Epithelial cell of esophagus (primary cell): ENCODE data around the gene PRSS23.

ENCODE experiments used
- DNase-seq: peaks from one replicate; pipeline ENCODE4 v3.0.0; 2010; ENCODE audit warnings: low read depth
- H3K4me3 ChIP-seq: 2 replicates; pipeline ENCODE4 v1.5.1; 2011; ENCODE audit warnings: mild to moderate bottlenecking, low read length, control low read depth
- TF ChIP-seq, protein P1 (sequence below): IDR thresholded peaks from 2 replicates; pipeline ENCODE4 v1.5.1; 2011; ENCODE audit warnings: low read depth, mild to moderate bottlenecking, low read length, control low read depth, inconsistent platforms; ENCODE audit not compliant: insufficient read depth; ENCODE audit errors: missing control alignments

PRSS23 gene

DNA sequence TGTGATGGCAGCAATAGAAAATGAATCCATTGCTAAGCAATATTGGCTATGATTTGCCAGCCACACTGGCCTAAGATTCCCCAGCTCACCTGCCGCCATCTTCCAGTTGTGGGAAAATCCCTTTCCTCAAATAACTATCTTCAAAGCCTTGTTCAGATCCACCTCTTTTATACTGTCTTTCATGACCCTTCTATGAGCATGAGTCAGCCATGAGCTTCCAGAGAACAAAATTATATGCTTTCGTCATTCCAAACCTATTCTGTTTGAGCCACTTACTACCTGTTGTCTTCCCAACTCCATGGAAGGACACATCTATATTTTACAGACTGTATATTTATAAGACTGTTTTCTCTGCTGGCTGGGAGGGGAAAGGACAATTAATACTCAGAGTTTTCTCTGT, 25.0 kb upstream of the PRSS23 start:
- TF ChIP-seq, protein P1, sequence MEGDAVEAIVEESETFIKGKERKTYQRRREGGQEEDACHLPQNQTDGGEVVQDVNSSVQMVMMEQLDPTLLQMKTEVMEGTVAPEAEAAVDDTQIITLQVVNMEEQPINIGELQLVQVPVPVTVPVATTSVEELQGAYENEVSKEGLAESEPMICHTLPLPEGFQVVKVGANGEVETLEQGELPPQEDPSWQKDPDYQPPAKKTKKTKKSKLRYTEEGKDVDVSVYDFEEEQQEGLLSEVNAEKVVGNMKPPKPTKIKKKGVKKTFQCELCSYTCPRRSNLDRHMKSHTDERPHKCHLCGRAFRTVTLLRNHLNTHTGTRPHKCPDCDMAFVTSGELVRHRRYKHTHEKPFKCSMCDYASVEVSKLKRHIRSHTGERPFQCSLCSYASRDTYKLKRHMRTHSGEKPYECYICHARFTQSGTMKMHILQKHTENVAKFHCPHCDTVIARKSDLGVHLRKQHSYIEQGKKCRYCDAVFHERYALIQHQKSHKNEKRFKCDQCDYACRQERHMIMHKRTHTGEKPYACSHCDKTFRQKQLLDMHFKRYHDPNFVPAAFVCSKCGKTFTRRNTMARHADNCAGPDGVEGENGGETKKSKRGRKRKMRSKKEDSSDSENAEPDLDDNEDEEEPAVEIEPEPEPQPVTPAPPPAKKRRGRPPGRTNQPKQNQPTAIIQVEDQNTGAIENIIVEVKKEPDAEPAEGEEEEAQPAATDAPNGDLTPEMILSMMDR: no peak
- no peak for DNase-seq
- no peak overlapping the region for H3K4me3 ChIP-seq

DNA sequence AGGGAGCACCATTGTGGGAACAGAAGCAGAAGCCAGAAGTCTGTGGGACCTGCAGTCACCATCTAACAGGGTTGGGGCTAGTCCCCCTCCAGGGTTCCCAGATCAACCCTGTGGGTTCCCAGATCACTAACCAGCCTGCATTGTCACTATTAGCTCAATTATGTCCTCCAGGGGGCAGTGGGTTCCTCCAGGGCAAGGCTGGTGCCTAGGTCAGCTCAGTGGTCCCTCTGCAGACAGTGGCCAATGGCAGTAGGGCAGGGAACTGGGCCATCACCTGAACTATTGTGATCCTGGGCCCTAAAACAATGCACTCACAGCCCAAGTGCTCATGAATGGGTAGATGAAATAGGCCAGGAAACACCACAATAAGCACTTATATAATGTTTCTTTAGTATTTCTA, 18.8 kb upstream of the PRSS23 start:
- TF ChIP-seq, protein P1: no peak
- DNase-seq: no peak
- no peak overlapping the region for H3K4me3 ChIP-seq

DNA sequence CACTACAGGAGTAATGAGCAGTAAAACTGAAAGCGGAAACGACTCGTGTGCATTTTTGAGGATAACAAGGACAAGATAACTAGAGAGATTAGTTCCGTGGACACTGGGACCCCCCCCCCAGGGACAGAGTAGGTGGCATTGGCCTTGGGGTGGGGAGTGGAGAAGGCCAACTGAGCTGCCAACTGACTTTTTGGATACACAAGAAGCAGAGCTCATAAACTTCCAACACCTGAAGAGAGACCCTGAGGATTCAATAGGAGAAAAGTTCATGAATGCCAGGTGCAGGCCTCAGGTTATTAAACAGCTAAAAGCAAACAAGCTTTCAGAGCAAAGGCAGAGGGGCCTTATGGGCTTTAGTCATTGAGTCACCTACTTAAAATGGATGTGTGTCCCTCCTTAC, 17.6 kb upstream of the PRSS23 start:
- DNase-seq: no peak
- TF ChIP-seq, protein P1: no peak
- H3K4me3 ChIP-seq: no peak overlapping the region

DNA sequence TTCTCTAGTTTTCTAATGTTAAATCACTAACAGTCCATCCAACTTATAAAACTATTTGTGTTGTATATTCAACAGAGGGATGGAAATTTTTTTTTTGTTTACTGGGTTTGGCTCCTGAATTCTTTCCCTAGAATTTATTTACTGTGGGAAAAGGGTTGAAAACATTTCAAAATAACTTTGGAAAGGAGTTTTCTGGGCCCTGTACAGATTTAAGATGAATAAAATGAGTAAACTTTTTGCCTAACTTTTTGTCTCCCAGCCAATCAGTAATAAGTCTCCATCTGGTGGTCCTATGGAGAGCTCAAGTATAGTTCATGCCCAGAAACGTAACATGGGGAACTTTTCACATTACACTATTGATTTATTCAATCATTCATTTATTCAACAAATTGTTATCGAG, 16.7 kb upstream of the PRSS23 start:
- TF ChIP-seq, protein P1: no peak
- DNase-seq: no peak

DNA sequence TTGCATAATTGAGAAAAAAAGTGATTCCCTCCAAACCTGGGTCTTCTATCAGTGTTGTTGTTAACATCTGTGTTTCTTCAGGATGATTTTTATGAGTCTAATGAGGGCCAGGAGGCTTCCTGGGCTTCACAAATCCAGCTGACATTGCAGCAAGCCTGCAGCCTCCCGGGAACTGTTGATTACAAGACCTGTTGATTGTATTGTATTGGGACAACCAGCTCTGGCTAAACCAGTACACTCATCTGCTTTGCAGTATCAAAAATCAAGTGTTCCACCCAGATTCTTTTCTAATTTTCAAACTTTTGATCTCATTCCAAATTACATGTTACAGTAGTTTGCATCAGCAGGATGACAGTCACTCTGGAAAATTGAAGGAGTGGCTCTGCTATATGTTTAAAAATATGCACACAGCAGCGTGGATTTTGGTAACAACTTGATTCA, 16.1 kb upstream of the PRSS23 start:
- peak; percentile 33 for DNase-seq
- no peak overlapping the region for H3K4me3 ChIP-seq
- TF ChIP-seq, protein P1: no peak

More for the DNA sequence above, 16.7 kb upstream of the PRSS23 start:
- no peak overlapping the region for H3K4me3 ChIP-seq

DNA sequence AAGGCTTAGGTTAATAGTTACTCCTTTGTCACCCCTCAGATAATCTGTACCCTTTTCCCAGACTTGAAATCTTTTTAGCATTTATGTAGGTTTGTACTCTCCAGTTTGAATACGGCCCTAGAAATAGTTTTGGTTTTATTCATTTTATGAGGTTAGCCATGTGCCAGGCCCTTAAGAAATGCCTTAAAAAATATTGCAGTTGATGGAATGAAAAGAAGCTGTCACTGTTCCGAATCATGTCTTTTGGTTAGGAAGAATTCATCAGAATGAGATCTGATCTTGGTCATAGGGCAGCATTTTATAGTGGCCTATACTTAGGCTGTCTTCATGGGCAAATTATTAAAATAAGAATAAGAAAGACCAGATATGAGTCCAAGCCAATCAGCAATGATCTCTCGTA, 14.8 kb upstream of the PRSS23 start:
- H3K4me3 ChIP-seq: no peak overlapping the region
- TF ChIP-seq, protein P1: no peak
- DNase-seq: no peak

DNA sequence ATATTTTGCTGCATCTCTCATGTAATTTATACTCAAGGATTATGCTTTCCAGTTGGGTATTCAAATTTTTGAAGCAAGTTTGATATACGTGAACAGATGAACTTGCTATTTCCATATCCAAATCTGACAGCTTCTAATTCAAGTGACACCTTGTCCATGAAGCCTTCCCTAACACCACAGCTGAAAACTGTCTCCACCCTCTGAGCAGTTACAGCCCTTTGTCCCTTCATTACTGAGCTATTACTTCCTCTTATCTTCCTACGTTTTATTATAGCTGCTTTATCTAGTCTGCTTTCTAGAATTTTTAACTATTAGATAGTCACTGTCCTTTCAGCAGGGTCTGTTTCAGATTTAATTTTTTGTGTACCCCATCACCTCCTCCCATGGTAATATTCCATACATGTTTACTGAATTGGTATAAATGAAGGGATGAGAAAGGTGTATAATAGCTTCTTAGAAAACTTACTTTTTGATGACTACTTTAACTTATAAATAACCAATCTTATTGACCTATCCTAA, 13.3 kb upstream of the PRSS23 start:
- H3K4me3 ChIP-seq: no peak overlapping the region
- no peak for DNase-seq
- TF ChIP-seq, protein P1: no peak
